Measurements from ENCODE around the gene TGFBR1. TPM values are rescaled to one million over a fixed set of nuclear protein-coding genes. Genes with fewer than 3 reads are reported as not detected.

The TGFBR1 gene
- total RNA-seq, 4 donors from 2014 or later = 17.6 to 24.1 (median 22.8) TPM

DNA sequence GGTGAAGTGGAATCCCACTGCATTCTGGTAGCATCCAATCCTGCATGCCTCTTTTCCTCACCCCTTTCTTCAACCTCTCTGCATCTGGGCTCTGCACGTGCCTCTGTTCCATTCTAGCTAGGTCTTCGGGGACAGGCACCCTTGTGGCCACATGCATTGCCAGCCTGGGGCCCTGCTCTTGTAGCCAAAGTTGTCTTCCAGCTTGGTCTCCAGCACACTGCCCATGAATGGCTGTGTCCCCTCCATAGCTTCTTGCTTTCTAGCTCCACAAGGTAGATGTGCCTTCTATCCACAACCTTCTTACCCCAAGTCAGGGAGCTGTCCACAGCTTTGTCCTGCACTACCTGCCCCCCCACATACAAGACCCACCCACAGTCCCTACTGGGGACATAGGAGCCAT, 84.3 kb downstream of the TGFBR1 start:
- WGBS, 2 donors (ENCODE audit: low coverage in 1 of 2) = 78 to 100% methylated on average over 1 to 2 of the region's 2 CpGs
- no peak for DNase-seq
- peaks cover 4 to 9% (median 5%) of the 10 kb centered on the region in 4 donors for H3K4me1 ChIP-seq
- H3K27me3 ChIP-seq = no peaks in the 10 kb centered on the region
- intact Hi-C loops (cut with DNase I; ENCODE audit: low total_unique reads) (no loop called here), in situ Hi-C loops (cut with MboI; ENCODE audit: low pct_ligation_motif_present in 1 of 4, low pct_unique_long_range_greater_than_20kb in 1 of 4, low sequenced_read_pairs in 3 of 4) (loop anchor here in 1 of 4 donors (25.0 kb wide), 1 partner anchor 823 kb away; no protein-coding TSS in a partner anchor)
- no peak overlapping the region for H3K4me3 ChIP-seq
- H3K36me3 ChIP-seq = no peaks in the 10 kb centered on the region
- H3K27ac ChIP-seq = no peak overlapping the region
- no peaks in the 10 kb centered on the region for H3K9me3 ChIP-seq
- TF ChIP-seq POLR2A (IDR thresholded peaks at IDR 0.05) = no peak
- TF ChIP-seq, protein P1, sequence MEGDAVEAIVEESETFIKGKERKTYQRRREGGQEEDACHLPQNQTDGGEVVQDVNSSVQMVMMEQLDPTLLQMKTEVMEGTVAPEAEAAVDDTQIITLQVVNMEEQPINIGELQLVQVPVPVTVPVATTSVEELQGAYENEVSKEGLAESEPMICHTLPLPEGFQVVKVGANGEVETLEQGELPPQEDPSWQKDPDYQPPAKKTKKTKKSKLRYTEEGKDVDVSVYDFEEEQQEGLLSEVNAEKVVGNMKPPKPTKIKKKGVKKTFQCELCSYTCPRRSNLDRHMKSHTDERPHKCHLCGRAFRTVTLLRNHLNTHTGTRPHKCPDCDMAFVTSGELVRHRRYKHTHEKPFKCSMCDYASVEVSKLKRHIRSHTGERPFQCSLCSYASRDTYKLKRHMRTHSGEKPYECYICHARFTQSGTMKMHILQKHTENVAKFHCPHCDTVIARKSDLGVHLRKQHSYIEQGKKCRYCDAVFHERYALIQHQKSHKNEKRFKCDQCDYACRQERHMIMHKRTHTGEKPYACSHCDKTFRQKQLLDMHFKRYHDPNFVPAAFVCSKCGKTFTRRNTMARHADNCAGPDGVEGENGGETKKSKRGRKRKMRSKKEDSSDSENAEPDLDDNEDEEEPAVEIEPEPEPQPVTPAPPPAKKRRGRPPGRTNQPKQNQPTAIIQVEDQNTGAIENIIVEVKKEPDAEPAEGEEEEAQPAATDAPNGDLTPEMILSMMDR (IDR thresholded peaks at IDR 0.05) = no peak
- TF ChIP-seq POLR2AphosphoS5 (IDR thresholded peaks at IDR 0.05) = no peak
- TF ChIP-seq EP300 (IDR thresholded peaks at IDR 0.05; ENCODE audit: low read depth) = no peak

DNA sequence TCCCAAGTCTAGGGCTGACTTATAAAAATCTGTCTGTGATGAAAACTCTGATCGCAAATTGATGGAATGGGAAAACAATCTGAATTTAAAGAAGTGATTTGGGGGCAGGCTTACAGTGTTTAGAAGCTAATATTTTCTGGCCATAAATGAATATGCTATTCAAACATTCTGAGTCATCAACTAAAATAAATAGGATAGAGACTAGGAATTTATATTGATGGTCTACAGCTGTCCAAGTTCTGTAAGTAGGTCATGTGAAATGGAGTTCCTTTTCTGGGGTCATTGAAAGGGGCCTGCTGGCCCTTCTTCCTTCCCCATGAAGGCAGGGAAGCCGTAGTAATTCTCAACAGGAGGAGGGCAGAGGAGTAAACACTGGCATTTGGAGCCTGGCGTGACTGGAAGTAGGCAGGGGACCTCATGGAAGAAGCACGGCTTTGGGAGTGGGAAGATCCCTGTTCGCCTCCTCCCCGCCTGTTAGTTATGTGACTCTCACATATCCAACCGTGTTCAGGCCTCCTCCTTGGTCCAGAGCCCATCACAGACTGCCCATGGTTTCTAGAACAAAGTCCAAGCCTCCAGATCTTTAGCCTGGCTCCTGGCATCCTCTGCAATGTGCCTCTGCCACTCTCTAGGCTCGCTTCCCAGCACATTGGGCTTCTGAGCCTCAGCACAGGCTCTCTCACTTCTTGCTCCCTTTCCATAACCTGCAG, 85.1 kb downstream of the TGFBR1 start:
- in situ Hi-C loops (cut with MboI; ENCODE audit: low pct_ligation_motif_present in 1 of 4, low pct_unique_long_range_greater_than_20kb in 1 of 4, low sequenced_read_pairs in 3 of 4) = loop anchor here in 1 of 4 donors (25.0 kb wide), 1 partner anchor 822 kb away; no protein-coding TSS in a partner anchor
- WGBS, 2 donors (ENCODE audit: low coverage in 1 of 2) = 73 to 79% methylated on average over 6 to 8 of the region's 8 CpGs
- intact Hi-C loops (cut with DNase I; ENCODE audit: low total_unique reads) = no loop called here
- no peaks in the 10 kb centered on the region for H3K36me3 ChIP-seq
- TF ChIP-seq POLR2A (IDR thresholded peaks at IDR 0.05) (no peak), EP300 (IDR thresholded peaks at IDR 0.05; ENCODE audit: low read depth) (no peak), POLR2AphosphoS5 (IDR thresholded peaks at IDR 0.05) (no peak)
- TF ChIP-seq, protein P1 (IDR thresholded peaks at IDR 0.05) = no peak
- no peaks in the 10 kb centered on the region for H3K9me3 ChIP-seq
- no peak overlapping the region for H3K27ac ChIP-seq
- peaks cover 0 to 2% (median under 1%) of the 10 kb centered on the region in 4 donors for H3K4me1 ChIP-seq
- DNase-seq = no peak
- no peak overlapping the region for H3K4me3 ChIP-seq
- no peaks in the 10 kb centered on the region for H3K27me3 ChIP-seq

DNA sequence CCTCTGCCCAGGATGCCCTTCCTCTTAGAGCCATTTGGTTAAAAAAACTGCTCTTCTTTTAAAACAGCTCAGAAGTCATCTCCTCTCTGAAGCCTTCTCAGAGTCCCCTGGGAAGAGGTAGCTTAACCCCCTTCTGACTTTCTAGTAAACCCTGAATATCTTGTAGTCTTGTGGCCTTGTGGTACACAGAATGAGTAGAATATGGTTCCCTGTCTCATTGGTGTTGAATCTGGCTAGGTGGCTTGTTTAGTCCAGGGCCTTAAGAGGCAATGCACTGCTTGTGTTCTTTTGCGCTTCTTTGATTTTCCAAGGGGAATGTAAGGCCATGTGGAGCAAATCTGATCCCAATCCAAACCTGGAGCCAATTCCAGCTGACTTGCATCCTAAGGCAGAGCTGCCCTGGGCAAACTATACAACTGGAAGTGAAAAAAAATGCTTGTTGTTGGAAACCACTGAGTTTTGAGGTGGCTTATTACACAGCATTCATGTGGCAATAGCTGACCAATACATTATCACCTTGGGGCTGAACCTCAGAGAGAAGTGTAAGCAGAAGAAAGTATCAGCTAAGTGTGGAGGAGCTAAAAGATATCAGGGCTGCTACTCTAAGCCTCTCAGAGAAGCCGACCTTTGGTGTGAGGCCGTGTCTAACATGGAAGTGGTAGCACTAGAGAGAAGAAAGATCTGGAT, 85.8 kb downstream of the TGFBR1 start:
- H3K27ac ChIP-seq = no peak overlapping the region
- no peak for DNase-seq
- no peaks in the 10 kb centered on the region for H3K4me1 ChIP-seq
- H3K9me3 ChIP-seq = no peaks in the 10 kb centered on the region
- 80 to 100% methylated on average over 2 to 3 of the region's 3 CpGs for WGBS, 2 donors (ENCODE audit: low coverage in 1 of 2)
- no peak overlapping the region for H3K4me3 ChIP-seq
- H3K27me3 ChIP-seq = no peaks in the 10 kb centered on the region
- no peaks in the 10 kb centered on the region for H3K36me3 ChIP-seq
- intact Hi-C loops (cut with DNase I; ENCODE audit: low total_unique reads) (no loop called here), in situ Hi-C loops (cut with MboI; ENCODE audit: low pct_ligation_motif_present in 1 of 4, low pct_unique_long_range_greater_than_20kb in 1 of 4, low sequenced_read_pairs in 3 of 4) (loop anchor here in 1 of 4 donors (25.0 kb wide), 1 partner anchor 822 kb away; no protein-coding TSS in a partner anchor)
- TF ChIP-seq POLR2A (IDR thresholded peaks at IDR 0.05) (no peak), EP300 (IDR thresholded peaks at IDR 0.05; ENCODE audit: low read depth) (no peak), POLR2AphosphoS5 (IDR thresholded peaks at IDR 0.05) (no peak)
- TF ChIP-seq, protein P1 (IDR thresholded peaks at IDR 0.05) = no peak

DNA sequence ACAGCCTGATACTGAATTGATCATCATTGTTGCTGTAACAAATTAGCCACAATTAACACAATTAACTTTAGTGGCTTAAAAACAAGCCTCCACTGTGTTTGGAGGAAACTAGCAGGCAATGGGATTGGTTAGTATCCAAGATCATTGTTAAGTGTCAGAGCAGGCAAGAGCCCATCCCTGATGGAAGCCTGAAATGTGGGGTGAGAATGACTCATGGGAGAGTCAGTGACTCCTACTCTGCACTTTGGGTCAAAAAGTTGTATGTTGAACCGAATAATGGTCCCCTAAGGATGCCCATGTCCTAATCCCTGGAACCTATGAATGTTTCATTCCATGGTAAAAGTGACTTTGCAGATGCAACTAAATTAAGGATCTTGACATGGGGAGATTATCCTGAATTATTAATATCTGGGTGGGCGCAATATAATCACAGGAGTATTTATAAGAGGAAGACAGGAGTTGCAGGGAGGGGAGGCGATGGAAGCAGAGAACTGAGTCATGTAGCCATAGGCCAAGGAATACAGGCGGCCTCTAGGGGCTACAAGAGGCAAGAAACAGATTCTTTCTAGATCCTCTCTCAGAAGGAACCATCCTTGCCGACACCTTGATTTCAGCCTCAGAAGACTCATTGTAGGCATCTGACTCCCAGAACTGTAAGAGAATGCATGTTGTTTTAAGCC, 88.0 kb downstream of the TGFBR1 start:
- Histone ChIP-seq H3K4me1 (no peaks in the 10 kb centered on the region), H3K4me3 (no peak overlapping the region), H3K36me3 (no peaks in the 10 kb centered on the region), H3K27ac (no peak overlapping the region), H3K27me3 (no peaks in the 10 kb centered on the region), H3K9me3 (no peaks in the 10 kb centered on the region)
- in situ Hi-C loops (cut with MboI; ENCODE audit: low pct_ligation_motif_present in 1 of 4, low pct_unique_long_range_greater_than_20kb in 1 of 4, low sequenced_read_pairs in 3 of 4) (loop anchor here in 1 of 4 donors (25.0 kb wide), 1 partner anchor 819 kb away; no protein-coding TSS in a partner anchor), intact Hi-C loops (cut with DNase I; ENCODE audit: low total_unique reads) (no loop called here)
- DNase-seq = no peak
- no peak for TF ChIP-seq EP300 (IDR thresholded peaks at IDR 0.05; ENCODE audit: low read depth)
- TF ChIP-seq POLR2A (IDR thresholded peaks at IDR 0.05) = no peak
- TF ChIP-seq POLR2AphosphoS5 (IDR thresholded peaks at IDR 0.05) = no peak
- TF ChIP-seq, protein P1 (IDR thresholded peaks at IDR 0.05) = no peak
- WGBS, 2 donors (ENCODE audit: low coverage in 1 of 2) = 74 to 78% methylated on average over 3 to 5 of the region's 5 CpGs
